Immature natural killer cell (primary cell): ENCODE measurements around the gene KCNMA1. TPM values are rescaled to one million over a fixed set of nuclear protein-coding genes. Genes with fewer than 3 reads are reported as not detected.

Source experiments
- DNase-seq, 3 donors: peaks; one replicate each; pipeline ENCODE4 v3.0.0; 2022; ENCODE audit warnings: mixed read lengths in 1 of 3
- H3K27ac Mint-ChIP-seq, 6 donors: one replicate each; pipeline ENCODE4 v1.8.0; 2020; ENCODE audit warnings: mixed read lengths in 6 of 6, mild to moderate bottlenecking in 5 of 6, inconsistent platforms in 4 of 6, moderate library complexity in 3 of 6
- H3K27me3 Mint-ChIP-seq, 3 donors: one replicate each; pipeline ENCODE4 v1.8.0; 2020 to 2021; ENCODE audit warnings: low read depth in 3 of 3, mild to moderate bottlenecking in 3 of 3, mixed read lengths in 3 of 3, moderate library complexity in 3 of 3, inconsistent platforms in 1 of 3
- H3K36me3 Mint-ChIP-seq, 3 donors: one replicate each; pipeline ENCODE4 v1.8.0; 2020; ENCODE audit warnings: mixed read lengths in 3 of 3, inconsistent platforms in 2 of 3, mild to moderate bottlenecking in 2 of 3
- H3K4me1 Mint-ChIP-seq, 2 donors: one replicate each; pipeline ENCODE4 v1.8.0; 2020; ENCODE audit warnings: inconsistent platforms in 2 of 2, mild to moderate bottlenecking in 2 of 2, mixed read lengths in 2 of 2, moderate library complexity in 1 of 2
- H3K4me3 Mint-ChIP-seq, 5 donors: one replicate each; pipeline ENCODE4 v1.8.0; 2020; ENCODE audit warnings: mild to moderate bottlenecking in 5 of 5, mixed read lengths in 5 of 5, inconsistent platforms in 3 of 5, moderate library complexity in 3 of 5
- H3K9me3 Mint-ChIP-seq, 6 donors: one replicate each; pipeline ENCODE4 v1.8.0; 2020; ENCODE audit warnings: mild to moderate bottlenecking in 6 of 6, mixed read lengths in 6 of 6, inconsistent platforms in 4 of 6, moderate library complexity in 3 of 6
- polyA plus RNA-seq, 3 donors: library from polyadenylated mRNA; unstranded; fragments of 300-500 nt; fragmentation: Illumina TruSeq; gene quantifications; one replicate each; pipeline ENCODE4 v1.2.3, GENCODE V29; 2021

The KCNMA1 gene
- polyA plus RNA-seq, 3 donors from 2014 or later = not detected

- H3K4me3 Mint-ChIP-seq = no peak overlapping the region
- DNase-seq = no peak
- H3K36me3 Mint-ChIP-seq = no peaks in the 10 kb centered on the region
- no peaks in the 10 kb centered on the region for H3K9me3 Mint-ChIP-seq
- no peaks in the 10 kb centered on the region for H3K4me1 Mint-ChIP-seq
- no peak overlapping the region for H3K27ac Mint-ChIP-seq
- H3K27me3 Mint-ChIP-seq = peaks cover 0 to 10% (median 0%) of the 10 kb centered on the region in 3 donors
Measured at GRCh38 chr10:77431980-77432797, 205.4 kb downstream of the KCNMA1 start.

- Mint-ChIP-seq H3K4me1 (no peaks in the 10 kb centered on the region), H3K4me3 (no peak overlapping the region), H3K27me3 (peaks cover 0 to 10% (median 0%) of the 10 kb centered on the region in 3 donors), H3K27ac (no peak overlapping the region), H3K9me3 (no peaks in the 10 kb centered on the region), H3K36me3 (no peaks in the 10 kb centered on the region)
- no peak for DNase-seq
Measured at GRCh38 chr10:77431209-77431611, 206.4 kb downstream of the KCNMA1 start.

GRCh38 chr10:77430530-77430929 is 207.1 kb downstream of the KCNMA1 start:
- no peaks in the 10 kb centered on the region for H3K9me3 Mint-ChIP-seq
- H3K4me3 Mint-ChIP-seq = no peak overlapping the region

GRCh38 chr10:77428691-77429395 is 208.8 kb downstream of the KCNMA1 start:
- H3K27ac Mint-ChIP-seq = no peak overlapping the region
- H3K4me1 Mint-ChIP-seq = no peaks in the 10 kb centered on the region
- no peaks in the 10 kb centered on the region for H3K9me3 Mint-ChIP-seq
- no peak overlapping the region for H3K4me3 Mint-ChIP-seq
- DNase-seq = no peak
- H3K36me3 Mint-ChIP-seq = no peaks in the 10 kb centered on the region
- H3K27me3 Mint-ChIP-seq = peaks cover 0 to 8% (median 0%) of the 10 kb centered on the region in 3 donors

More at GRCh38 chr10:77430530-77430929, 207.1 kb downstream of the KCNMA1 start:
- no peaks in the 10 kb centered on the region for H3K36me3 Mint-ChIP-seq
- H3K4me1 Mint-ChIP-seq = no peaks in the 10 kb centered on the region
- DNase-seq = no peak
- no peak overlapping the region for H3K27ac Mint-ChIP-seq
- H3K27me3 Mint-ChIP-seq = peaks cover 0 to 10% (median 0%) of the 10 kb centered on the region in 3 donors

GRCh38 chr10:77424257-77424656 is 213.4 kb downstream of the KCNMA1 start:
- Mint-ChIP-seq H3K4me3 (no peak overlapping the region), H3K27ac (no peak overlapping the region), H3K9me3 (no peaks in the 10 kb centered on the region), H3K4me1 (no peaks in the 10 kb centered on the region), H3K36me3 (no peaks in the 10 kb centered on the region), H3K27me3 (peaks cover 2 to 6% (median 2%) of the 10 kb centered on the region in 3 donors)
- DNase-seq = no peak

- H3K27me3 Mint-ChIP-seq = peaks cover 0 to 2% (median 2%) of the 10 kb centered on the region in 3 donors
- H3K9me3 Mint-ChIP-seq = no peaks in the 10 kb centered on the region
- DNase-seq = no peak
- no peak overlapping the region for H3K4me3 Mint-ChIP-seq
- no peaks in the 10 kb centered on the region for H3K4me1 Mint-ChIP-seq
- no peaks in the 10 kb centered on the region for H3K36me3 Mint-ChIP-seq
- no peak overlapping the region for H3K27ac Mint-ChIP-seq
Measured at GRCh38 chr10:77422491-77423338, 214.9 kb downstream of the KCNMA1 start.

- no peak overlapping the region for H3K27ac Mint-ChIP-seq
- no peaks in the 10 kb centered on the region for H3K9me3 Mint-ChIP-seq
- DNase-seq = no peak
- H3K4me3 Mint-ChIP-seq = no peak overlapping the region
- H3K27me3 Mint-ChIP-seq = peaks cover 0 to 2% (median 2%) of the 10 kb centered on the region in 3 donors
- no peaks in the 10 kb centered on the region for H3K4me1 Mint-ChIP-seq
- H3K36me3 Mint-ChIP-seq = no peaks in the 10 kb centered on the region
Measured at GRCh38 chr10:77421591-77421990, 216.0 kb downstream of the KCNMA1 start.

GRCh38 chr10:77420947-77421523 is 216.6 kb downstream of the KCNMA1 start:
- no peak overlapping the region for H3K27ac Mint-ChIP-seq

GRCh38 chr10:77419979-77420378 is 217.6 kb downstream of the KCNMA1 start:
- DNase-seq = no peak
- H3K4me1 Mint-ChIP-seq = no peaks in the 10 kb centered on the region
- H3K4me3 Mint-ChIP-seq = no peak overlapping the region
- no peaks in the 10 kb centered on the region for H3K9me3 Mint-ChIP-seq
- H3K36me3 Mint-ChIP-seq = no peaks in the 10 kb centered on the region
- no peak overlapping the region for H3K27ac Mint-ChIP-seq
- H3K27me3 Mint-ChIP-seq = peaks cover 0 to 2% (median 2%) of the 10 kb centered on the region in 3 donors

More at GRCh38 chr10:77420947-77421523, 216.6 kb downstream of the KCNMA1 start:
- H3K27me3 Mint-ChIP-seq = peaks cover 0 to 2% (median 2%) of the 10 kb centered on the region in 3 donors
- no peak for DNase-seq
- H3K4me1 Mint-ChIP-seq = no peaks in the 10 kb centered on the region
- H3K36me3 Mint-ChIP-seq = no peaks in the 10 kb centered on the region
- no peak overlapping the region for H3K4me3 Mint-ChIP-seq
- H3K9me3 Mint-ChIP-seq = no peaks in the 10 kb centered on the region

- H3K27ac Mint-ChIP-seq = no peak overlapping the region
- H3K27me3 Mint-ChIP-seq = peaks cover 0 to 2% (median 2%) of the 10 kb centered on the region in 3 donors
- DNase-seq = no peak
- H3K4me3 Mint-ChIP-seq = no peak overlapping the region
- no peaks in the 10 kb centered on the region for H3K36me3 Mint-ChIP-seq
- H3K4me1 Mint-ChIP-seq = no peaks in the 10 kb centered on the region
- H3K9me3 Mint-ChIP-seq = no peaks in the 10 kb centered on the region
Measured at GRCh38 chr10:77419056-77419455, 218.6 kb downstream of the KCNMA1 start.

- no peak for DNase-seq
- H3K4me3 Mint-ChIP-seq = no peak overlapping the region
- H3K27ac Mint-ChIP-seq = no peak overlapping the region
- H3K9me3 Mint-ChIP-seq = no peaks in the 10 kb centered on the region
- H3K27me3 Mint-ChIP-seq = peaks cover 0 to 3% (median 2%) of the 10 kb centered on the region in 3 donors
- no peaks in the 10 kb centered on the region for H3K4me1 Mint-ChIP-seq
- H3K36me3 Mint-ChIP-seq = no peaks in the 10 kb centered on the region
Measured at GRCh38 chr10:77417806-77418640, 219.6 kb downstream of the KCNMA1 start.

- H3K36me3 Mint-ChIP-seq = no peaks in the 10 kb centered on the region
- DNase-seq = no peak
- H3K27ac Mint-ChIP-seq = no peak overlapping the region
- H3K4me3 Mint-ChIP-seq = no peak overlapping the region
- H3K27me3 Mint-ChIP-seq = peaks cover 0 to 1% (median 0%) of the 10 kb centered on the region in 3 donors
- no peaks in the 10 kb centered on the region for H3K9me3 Mint-ChIP-seq
- no peaks in the 10 kb centered on the region for H3K4me1 Mint-ChIP-seq
Measured at GRCh38 chr10:77417359-77417758, 220.2 kb downstream of the KCNMA1 start.
